Astrocyte (in vitro differentiated cells and primary cell): ENCODE measurements around the gene ARNT2.

Source experiments
- EZH2 ChIP-seq: IDR thresholded peaks from 2 replicates; pipeline ENCODE4 v1.6.1; 2012; ENCODE audit warnings: mild to moderate bottlenecking, low read length, inconsistent platforms; ENCODE audit not compliant: insufficient read depth
- TF ChIP-seq, protein P1 (sequence below): IDR thresholded peaks from 2 replicates; pipeline ENCODE4 v1.5.1; 2011; ENCODE audit warnings: low read depth, mild to moderate bottlenecking, inconsistent platforms, low read length, moderate library complexity; ENCODE audit not compliant: insufficient read depth

DNA sequence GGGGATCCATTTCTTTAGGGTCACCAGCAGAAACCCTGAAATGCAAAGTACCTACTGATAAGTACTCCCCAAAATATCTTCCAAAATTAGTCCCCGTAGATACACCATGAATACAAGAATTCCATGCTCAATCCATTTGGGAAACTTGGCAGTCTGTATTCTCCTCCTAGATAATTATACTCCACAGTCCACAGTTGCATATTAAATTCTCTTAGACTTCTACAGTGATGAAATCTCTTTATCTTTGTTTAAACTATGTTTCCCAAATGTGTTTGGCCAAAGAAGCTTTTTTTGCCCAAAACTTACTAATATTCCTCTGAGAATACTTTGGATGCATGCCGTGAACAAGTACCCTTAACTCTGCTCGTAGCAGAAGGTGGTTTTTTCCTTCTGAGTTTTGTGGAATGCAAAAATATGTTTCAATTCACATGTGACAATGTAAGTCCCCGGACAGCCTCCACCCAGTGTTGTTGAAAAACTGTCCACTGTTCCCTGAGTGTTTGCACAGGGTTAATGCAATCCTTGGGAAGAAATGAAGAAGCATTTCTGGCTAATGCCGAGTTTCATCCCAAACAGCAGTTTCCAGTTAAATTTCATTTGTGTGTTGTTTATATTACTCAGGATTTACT, 126.7 kb downstream of the ARNT2 start:
- TF ChIP-seq, protein P1, sequence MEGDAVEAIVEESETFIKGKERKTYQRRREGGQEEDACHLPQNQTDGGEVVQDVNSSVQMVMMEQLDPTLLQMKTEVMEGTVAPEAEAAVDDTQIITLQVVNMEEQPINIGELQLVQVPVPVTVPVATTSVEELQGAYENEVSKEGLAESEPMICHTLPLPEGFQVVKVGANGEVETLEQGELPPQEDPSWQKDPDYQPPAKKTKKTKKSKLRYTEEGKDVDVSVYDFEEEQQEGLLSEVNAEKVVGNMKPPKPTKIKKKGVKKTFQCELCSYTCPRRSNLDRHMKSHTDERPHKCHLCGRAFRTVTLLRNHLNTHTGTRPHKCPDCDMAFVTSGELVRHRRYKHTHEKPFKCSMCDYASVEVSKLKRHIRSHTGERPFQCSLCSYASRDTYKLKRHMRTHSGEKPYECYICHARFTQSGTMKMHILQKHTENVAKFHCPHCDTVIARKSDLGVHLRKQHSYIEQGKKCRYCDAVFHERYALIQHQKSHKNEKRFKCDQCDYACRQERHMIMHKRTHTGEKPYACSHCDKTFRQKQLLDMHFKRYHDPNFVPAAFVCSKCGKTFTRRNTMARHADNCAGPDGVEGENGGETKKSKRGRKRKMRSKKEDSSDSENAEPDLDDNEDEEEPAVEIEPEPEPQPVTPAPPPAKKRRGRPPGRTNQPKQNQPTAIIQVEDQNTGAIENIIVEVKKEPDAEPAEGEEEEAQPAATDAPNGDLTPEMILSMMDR: no peak
- TF ChIP-seq EZH2: no peak
